NT2/D1 (cell line): Measurements from ENCODE around the gene GMDS.

Experiments
- DNase-seq: peaks from one replicate; pipeline ENCODE4 v3.0.0-alpha.2; 2011; ENCODE audit warnings: low read depth, low spot score
- H3K27me3 ChIP-seq: 2 replicates; pipeline ENCODE4 v1.6.0; 2011; ENCODE audit warnings: mild to moderate bottlenecking; ENCODE audit not compliant: insufficient read length, insufficient read depth
- H3K36me3 ChIP-seq: 2 replicates; pipeline ENCODE4 v1.6.1; 2011; ENCODE audit warnings: mild to moderate bottlenecking, low read length, mixed read lengths; ENCODE audit not compliant: insufficient read depth, insufficient read length
- H3K4me1 ChIP-seq: 2 replicates; pipeline ENCODE4 v1.5.1; 2011; ENCODE audit not compliant: insufficient read depth, insufficient read length
- H3K4me3 ChIP-seq: 2 replicates; pipeline ENCODE4 v1.5.1; 2011; ENCODE audit warnings: low read depth; ENCODE audit not compliant: insufficient read length
- H3K9ac ChIP-seq: 2 replicates; pipeline ENCODE4 v1.6.0; 2011; ENCODE audit warnings: low read depth; ENCODE audit not compliant: insufficient read length
- H3K9me3 ChIP-seq: 2 replicates; pipeline ENCODE4 v1.5.1; 2011; ENCODE audit warnings: mild to moderate bottlenecking, low read length; ENCODE audit not compliant: insufficient read depth
- SUZ12 ChIP-seq: IDR thresholded peaks from 2 replicates; pipeline ENCODE4 v1.6.1; 2011; ENCODE audit not compliant: insufficient read length, insufficient read depth; ENCODE audit errors: extremely low read depth
- YY1 ChIP-seq: IDR thresholded peaks from 2 replicates; pipeline ENCODE4 v1.6.1; 2011; ENCODE audit not compliant: insufficient read length, insufficient read depth
- ZNF274 ChIP-seq: IDR thresholded peaks from 2 replicates; pipeline ENCODE4 v1.6.1; 2011; ENCODE audit warnings: mild to moderate bottlenecking, low read depth, low read length

The GMDS gene

GRCh38 chr6:2144210-2144609, 101.2 kb downstream of the GMDS start:
- peaks cover 2% of the 10 kb centered on the region for H3K4me1 ChIP-seq
- H3K4me3 ChIP-seq: no peak overlapping the region
- no peaks in the 10 kb centered on the region for H3K27me3 ChIP-seq
- no peak for DNase-seq
- no peaks in the 10 kb centered on the region for H3K36me3 ChIP-seq
- no peak overlapping the region for H3K9ac ChIP-seq
- TF ChIP-seq ZNF274: no peak
- TF ChIP-seq YY1: no peak
- no peak for TF ChIP-seq SUZ12
- H3K9me3 ChIP-seq: no peaks in the 10 kb centered on the region

GRCh38 chr6:2141644-2142290, 103.6 kb downstream of the GMDS start:
- Histone ChIP-seq H3K4me3 (no peak overlapping the region), H3K4me1 (peaks cover 2% of the 10 kb centered on the region), H3K27me3 (no peaks in the 10 kb centered on the region), H3K36me3 (no peaks in the 10 kb centered on the region), H3K9ac (no peak overlapping the region), H3K9me3 (no peaks in the 10 kb centered on the region)
- no peak for DNase-seq
- no peak for TF ChIP-seq SUZ12
- no peak for TF ChIP-seq ZNF274
- TF ChIP-seq YY1: no peak

GRCh38 chr6:2140438-2141128, 104.8 kb downstream of the GMDS start:
- Histone ChIP-seq H3K9me3 (no peaks in the 10 kb centered on the region), H3K36me3 (no peaks in the 10 kb centered on the region), H3K27me3 (no peaks in the 10 kb centered on the region), H3K4me1 (peaks cover 2% of the 10 kb centered on the region), H3K9ac (no peak overlapping the region), H3K4me3 (no peak overlapping the region)
- no peak for DNase-seq
- no peak for TF ChIP-seq ZNF274
- no peak for TF ChIP-seq YY1
- no peak for TF ChIP-seq SUZ12

- Histone ChIP-seq H3K9ac (no peak overlapping the region), H3K4me3 (no peak overlapping the region), H3K27me3 (no peaks in the 10 kb centered on the region), H3K4me1 (no peaks in the 10 kb centered on the region), H3K36me3 (no peaks in the 10 kb centered on the region), H3K9me3 (no peaks in the 10 kb centered on the region)
- TF ChIP-seq ZNF274: no peak
- TF ChIP-seq YY1: no peak
- TF ChIP-seq SUZ12: no peak
- DNase-seq: no peak
These were observed 110.0 kb downstream of the GMDS start for GRCh38 chr6:2135401-2135800.

GRCh38 chr6:2134554-2134953, 110.9 kb downstream of the GMDS start:
- TF ChIP-seq ZNF274: no peak
- no peak for TF ChIP-seq YY1
- TF ChIP-seq SUZ12: no peak
- H3K9me3 ChIP-seq: no peaks in the 10 kb centered on the region
- no peaks in the 10 kb centered on the region for H3K27me3 ChIP-seq
- H3K9ac ChIP-seq: no peak overlapping the region
- H3K4me1 ChIP-seq: no peaks in the 10 kb centered on the region
- no peaks in the 10 kb centered on the region for H3K36me3 ChIP-seq
- DNase-seq: no peak
- H3K4me3 ChIP-seq: no peak overlapping the region

GRCh38 chr6:2133716-2134310, 111.6 kb downstream of the GMDS start:
- no peaks in the 10 kb centered on the region for H3K4me1 ChIP-seq
- no peak overlapping the region for H3K4me3 ChIP-seq
- H3K27me3 ChIP-seq: no peaks in the 10 kb centered on the region
- no peak overlapping the region for H3K9ac ChIP-seq
- H3K9me3 ChIP-seq: no peaks in the 10 kb centered on the region
- no peak for DNase-seq
- no peaks in the 10 kb centered on the region for H3K36me3 ChIP-seq
- TF ChIP-seq SUZ12: no peak
- TF ChIP-seq ZNF274: no peak
- TF ChIP-seq YY1: no peak

GRCh38 chr6:2132916-2133315, 112.5 kb downstream of the GMDS start:
- Histone ChIP-seq H3K27me3 (no peaks in the 10 kb centered on the region), H3K36me3 (no peaks in the 10 kb centered on the region), H3K4me3 (no peak overlapping the region), H3K4me1 (no peaks in the 10 kb centered on the region), H3K9me3 (no peaks in the 10 kb centered on the region), H3K9ac (no peak overlapping the region)
- DNase-seq: no peak
- TF ChIP-seq SUZ12: no peak
